Immature natural killer cell (primary cell): ENCODE measurements around the gene RGS8. TPM values are rescaled to one million over a fixed set of nuclear protein-coding genes. Genes with fewer than 3 reads are reported as not detected.

Experiments used
- DNase-seq, 3 donors: peaks; one replicate each; pipeline ENCODE4 v3.0.0; 2022; ENCODE audit warnings: mixed read lengths in 1 of 3
- H3K27ac Mint-ChIP-seq, 6 donors: one replicate each; pipeline ENCODE4 v1.8.0; 2020; ENCODE audit warnings: mixed read lengths in 6 of 6, mild to moderate bottlenecking in 5 of 6, inconsistent platforms in 4 of 6, moderate library complexity in 3 of 6
- H3K27me3 Mint-ChIP-seq, 3 donors: one replicate each; pipeline ENCODE4 v1.8.0; 2020 to 2021; ENCODE audit warnings: low read depth in 3 of 3, mild to moderate bottlenecking in 3 of 3, mixed read lengths in 3 of 3, moderate library complexity in 3 of 3, inconsistent platforms in 1 of 3
- H3K36me3 Mint-ChIP-seq, 3 donors: one replicate each; pipeline ENCODE4 v1.8.0; 2020; ENCODE audit warnings: mixed read lengths in 3 of 3, inconsistent platforms in 2 of 3, mild to moderate bottlenecking in 2 of 3
- H3K4me1 Mint-ChIP-seq, 2 donors: one replicate each; pipeline ENCODE4 v1.8.0; 2020; ENCODE audit warnings: inconsistent platforms in 2 of 2, mild to moderate bottlenecking in 2 of 2, mixed read lengths in 2 of 2, moderate library complexity in 1 of 2
- H3K4me3 Mint-ChIP-seq, 5 donors: one replicate each; pipeline ENCODE4 v1.8.0; 2020; ENCODE audit warnings: mild to moderate bottlenecking in 5 of 5, mixed read lengths in 5 of 5, inconsistent platforms in 3 of 5, moderate library complexity in 3 of 5
- H3K9me3 Mint-ChIP-seq, 6 donors: one replicate each; pipeline ENCODE4 v1.8.0; 2020; ENCODE audit warnings: mild to moderate bottlenecking in 6 of 6, mixed read lengths in 6 of 6, inconsistent platforms in 4 of 6, moderate library complexity in 3 of 6
- polyA plus RNA-seq, 3 donors: library from polyadenylated mRNA; unstranded; fragments of 300-500 nt; fragmentation: Illumina TruSeq; gene quantifications; one replicate each; pipeline ENCODE4 v1.2.3, GENCODE V29; 2021

RGS8 gene
- polyA plus RNA-seq, 3 donors from 2014 or later = not detected

DNA sequence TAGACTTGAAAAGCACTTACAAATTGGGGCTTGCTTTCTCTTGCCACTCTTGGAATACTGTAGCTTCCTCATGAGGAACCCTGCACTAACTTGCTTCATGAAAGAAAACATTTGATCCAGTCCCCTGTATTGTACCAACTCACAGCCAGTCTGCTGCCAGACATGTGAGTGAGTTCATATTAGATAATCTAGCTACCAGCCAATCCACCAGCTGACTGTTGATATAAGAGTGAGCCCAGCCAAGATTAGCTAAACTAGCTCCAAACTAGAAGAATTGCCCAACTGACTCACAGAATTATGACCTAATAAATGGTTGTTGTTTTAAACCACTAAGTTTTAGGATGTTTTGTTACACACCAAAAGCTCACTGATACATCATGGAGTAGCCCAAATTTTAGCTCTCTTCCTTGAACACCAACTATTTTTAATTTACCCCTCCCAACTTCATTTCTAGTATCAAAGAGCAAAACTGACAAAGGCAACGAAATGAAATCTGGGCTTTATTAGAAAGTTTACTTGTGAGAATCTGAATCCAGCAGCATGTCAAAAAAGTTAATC lies 6.6 kb upstream of the RGS8 start:
- H3K36me3 Mint-ChIP-seq = no peaks in the 10 kb centered on the region
- DNase-seq = no peak
- peaks cover 0 to 7% (median 2%) of the 10 kb centered on the region in 6 donors for H3K9me3 Mint-ChIP-seq
- H3K4me3 Mint-ChIP-seq = no peak overlapping the region
- peaks cover 4 to 14% (median 4%) of the 10 kb centered on the region in 3 donors for H3K27me3 Mint-ChIP-seq
- H3K4me1 Mint-ChIP-seq = no peaks in the 10 kb centered on the region
- H3K27ac Mint-ChIP-seq = no peak overlapping the region

DNA sequence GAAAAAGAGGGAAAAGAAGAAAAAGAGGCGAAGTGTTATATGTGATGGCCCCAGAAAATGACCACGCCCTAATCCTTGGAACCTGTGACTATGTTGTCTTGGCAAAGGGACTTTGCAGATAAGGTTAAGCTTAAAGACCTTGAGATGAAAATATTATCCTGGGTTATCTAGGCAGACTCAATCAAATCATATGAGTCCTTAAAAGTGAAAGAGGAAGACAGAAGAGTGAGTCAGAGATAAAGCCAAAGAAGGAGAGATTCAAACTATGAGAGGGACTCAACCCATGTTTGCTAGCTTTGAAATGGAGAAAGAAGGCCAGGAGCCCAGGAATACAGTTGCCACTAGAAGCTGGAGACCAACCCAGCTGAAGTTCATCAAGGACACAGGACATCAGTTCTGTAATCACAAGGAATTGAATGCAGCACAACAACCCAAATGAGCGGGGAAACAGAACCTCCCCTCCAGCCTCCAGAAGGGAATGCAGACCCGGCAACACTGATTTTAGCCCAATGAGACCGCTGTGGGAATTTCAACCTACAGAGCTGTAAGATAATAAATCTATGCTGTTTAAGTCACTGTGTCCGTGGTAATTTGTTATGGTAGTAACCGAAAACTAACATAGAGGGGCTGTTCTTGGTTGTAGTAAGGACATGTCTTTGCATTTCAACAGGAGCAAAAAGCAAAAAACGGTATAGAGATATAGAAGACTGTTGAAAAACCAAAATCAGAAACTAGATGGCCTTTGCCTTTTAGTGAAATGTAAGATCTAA lies 4.2 kb upstream of the RGS8 start:
- Mint-ChIP-seq H3K4me3 (no peak overlapping the region), H3K9me3 (peaks cover 0 to 7% (median 2%) of the 10 kb centered on the region in 6 donors), H3K27me3 (peaks cover 4 to 17% (median 7%) of the 10 kb centered on the region in 3 donors), H3K4me1 (no peaks in the 10 kb centered on the region), H3K36me3 (no peaks in the 10 kb centered on the region), H3K27ac (no peak overlapping the region)
- no peak for DNase-seq

DNA sequence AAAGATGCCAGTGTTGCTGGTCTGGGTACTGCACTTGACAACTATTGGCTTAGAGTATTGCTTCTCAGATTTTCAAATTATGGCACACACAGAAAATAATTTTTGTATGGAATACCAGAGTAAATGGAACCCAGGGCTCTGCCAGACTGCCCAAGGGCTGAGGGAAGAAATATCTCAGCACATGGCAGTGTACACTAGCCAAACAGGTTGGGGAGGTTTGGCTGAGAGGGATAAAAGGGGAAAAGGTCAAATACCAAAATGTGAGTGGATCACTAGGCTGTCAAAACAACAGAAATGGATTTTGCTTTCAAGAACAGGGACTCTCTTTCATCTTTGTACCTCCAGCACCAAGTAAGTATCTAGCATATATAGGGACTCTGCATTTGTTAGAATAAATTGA lies 3.0 kb upstream of the RGS8 start:
- no peaks in the 10 kb centered on the region for H3K4me1 Mint-ChIP-seq
- peaks cover 0 to 4% (median 0%) of the 10 kb centered on the region in 6 donors for H3K9me3 Mint-ChIP-seq
- peaks cover 4 to 17% (median 13%) of the 10 kb centered on the region in 3 donors for H3K27me3 Mint-ChIP-seq
- no peak overlapping the region for H3K4me3 Mint-ChIP-seq
- DNase-seq = no peak
- no peak overlapping the region for H3K27ac Mint-ChIP-seq
- no peaks in the 10 kb centered on the region for H3K36me3 Mint-ChIP-seq

DNA sequence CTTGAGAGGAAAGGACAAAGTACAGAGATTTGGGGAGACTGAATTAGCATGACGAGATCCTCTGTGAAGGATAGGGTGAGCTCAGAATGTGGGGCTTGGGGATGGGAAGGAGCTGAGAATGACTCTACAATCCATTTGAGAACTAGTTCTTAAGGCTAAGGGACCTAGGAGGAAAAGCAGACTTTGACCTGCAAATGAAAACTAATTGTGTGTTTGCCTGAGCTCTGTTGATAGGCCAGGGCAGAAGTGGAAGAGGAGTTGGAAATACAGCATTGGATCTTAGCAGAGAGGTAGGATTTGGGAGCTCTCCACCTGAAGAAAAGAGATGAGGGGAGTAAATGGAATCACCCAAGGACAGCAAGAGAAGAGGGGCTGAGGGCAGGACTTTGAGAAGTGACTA lies 2.1 kb upstream of the RGS8 start:
- H3K27ac Mint-ChIP-seq = no peak overlapping the region
- H3K27me3 Mint-ChIP-seq = peaks cover 4 to 17% (median 12%) of the 10 kb centered on the region in 3 donors
- no peaks in the 10 kb centered on the region for H3K36me3 Mint-ChIP-seq
- no peaks in the 10 kb centered on the region for H3K4me1 Mint-ChIP-seq
- H3K4me3 Mint-ChIP-seq = no peak overlapping the region
- DNase-seq = no peak
- peaks cover 0 to 2% (median 0%) of the 10 kb centered on the region in 6 donors for H3K9me3 Mint-ChIP-seq

DNA sequence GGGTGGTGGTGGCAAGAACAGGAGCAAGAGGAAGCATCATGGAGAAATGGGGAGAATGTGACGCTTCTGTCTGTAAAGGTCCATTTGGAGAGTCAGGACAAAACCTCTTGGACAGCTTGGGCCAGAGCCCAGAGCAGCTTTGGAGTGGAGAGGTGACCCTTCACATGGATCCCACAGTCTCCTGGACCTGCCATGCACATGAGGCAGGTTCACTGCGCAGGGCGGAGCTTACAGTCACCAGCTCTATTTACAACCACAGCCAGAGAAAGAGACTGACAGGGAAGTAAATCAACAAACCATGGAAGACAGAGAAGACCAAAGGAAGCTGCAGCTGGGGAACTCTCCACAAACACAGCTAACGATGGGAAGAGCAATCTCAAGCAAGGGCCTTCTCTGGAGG lies 828 bp upstream of the RGS8 start:
- Mint-ChIP-seq H3K27me3 (peaks cover 4 to 16% (median 14%) of the 10 kb centered on the region in 3 donors), H3K27ac (no peak overlapping the region), H3K36me3 (no peaks in the 10 kb centered on the region), H3K4me1 (no peaks in the 10 kb centered on the region), H3K4me3 (no peak overlapping the region), H3K9me3 (peaks cover 0 to 2% (median 0%) of the 10 kb centered on the region in 6 donors)
- no peak for DNase-seq

DNA sequence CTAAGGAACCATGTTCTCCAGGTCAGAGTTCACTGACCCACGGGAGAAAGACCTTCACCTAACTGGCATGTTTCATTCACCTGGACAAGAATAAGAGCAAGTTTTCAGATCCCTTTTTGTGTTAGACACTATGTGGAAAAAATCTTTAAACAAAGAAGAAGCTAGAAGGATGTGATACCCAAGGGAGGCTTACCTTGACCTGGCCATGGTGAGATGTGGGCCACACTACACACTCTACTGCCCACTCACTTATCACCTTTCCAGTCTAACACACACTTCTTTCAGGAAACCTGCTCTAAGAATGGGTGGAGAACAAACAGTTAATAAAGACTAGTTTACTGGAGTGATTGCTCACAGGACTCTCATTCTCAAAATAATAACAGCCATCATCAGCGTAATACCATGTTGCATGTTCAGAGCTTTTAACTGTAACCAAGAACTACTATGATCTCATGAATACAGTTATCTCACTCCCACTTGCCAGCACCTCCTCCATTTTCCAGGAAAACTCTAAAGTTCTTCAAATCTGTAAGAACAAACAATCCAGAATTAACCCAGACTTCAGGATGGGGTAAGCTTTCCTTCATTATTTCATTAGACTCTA lies 1.4 kb downstream of the RGS8 start:
- no peak overlapping the region for H3K4me3 Mint-ChIP-seq
- peaks cover 1 to 17% (median 5%) of the 10 kb centered on the region in 3 donors for H3K27me3 Mint-ChIP-seq
- H3K27ac Mint-ChIP-seq = no peak overlapping the region
- no peaks in the 10 kb centered on the region for H3K36me3 Mint-ChIP-seq
- no peaks in the 10 kb centered on the region for H3K9me3 Mint-ChIP-seq
- no peak for DNase-seq
- H3K4me1 Mint-ChIP-seq = no peaks in the 10 kb centered on the region

DNA sequence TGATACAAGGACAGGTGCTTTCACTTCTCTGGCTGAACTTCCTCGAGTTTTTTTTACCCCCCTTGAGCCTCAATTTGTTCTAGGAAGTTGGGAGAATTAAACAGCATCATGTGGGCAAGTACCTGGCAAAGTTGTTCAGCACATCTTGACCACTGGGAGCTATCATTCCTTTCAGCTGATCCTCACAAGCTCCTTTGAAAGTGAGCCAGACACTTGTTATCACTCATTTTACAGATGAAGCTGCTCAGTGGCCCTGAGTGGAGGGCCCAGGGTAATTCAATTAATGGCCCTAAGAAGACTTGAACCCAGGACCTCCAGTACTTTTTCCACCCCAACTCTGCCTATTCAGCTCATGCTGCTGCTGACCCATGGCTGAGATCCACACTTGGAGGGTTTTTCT lies 2.0 kb downstream of the RGS8 start:
- H3K9me3 Mint-ChIP-seq = no peaks in the 10 kb centered on the region
- H3K27me3 Mint-ChIP-seq = peaks cover 0 to 17% (median 3%) of the 10 kb centered on the region in 3 donors
- DNase-seq = no peak
- no peaks in the 10 kb centered on the region for H3K36me3 Mint-ChIP-seq
- H3K27ac Mint-ChIP-seq = no peak overlapping the region
- no peaks in the 10 kb centered on the region for H3K4me1 Mint-ChIP-seq
- no peak overlapping the region for H3K4me3 Mint-ChIP-seq

DNA sequence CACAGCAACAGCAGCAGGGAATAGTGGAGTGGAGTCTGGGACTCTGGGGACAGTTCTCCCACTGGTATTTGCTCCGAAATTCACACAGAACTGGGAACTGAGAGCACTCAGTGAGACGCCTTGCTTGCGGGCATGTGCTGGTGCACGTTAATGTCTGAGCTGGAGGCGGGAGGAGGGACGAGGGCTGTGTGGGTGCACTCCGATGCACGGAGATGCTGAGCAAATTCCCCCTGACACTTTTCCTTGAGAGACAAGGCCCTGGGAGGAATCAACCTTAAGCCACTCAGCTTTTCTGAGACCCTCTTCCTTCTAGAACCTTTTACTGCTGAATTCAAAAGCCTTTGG lies 2.8 kb downstream of the RGS8 start:
- H3K27me3 Mint-ChIP-seq = peaks cover 0 to 17% (median 3%) of the 10 kb centered on the region in 3 donors
- no peaks in the 10 kb centered on the region for H3K36me3 Mint-ChIP-seq
- no peak for DNase-seq
- H3K9me3 Mint-ChIP-seq = no peaks in the 10 kb centered on the region
- no peak overlapping the region for H3K27ac Mint-ChIP-seq
- no peaks in the 10 kb centered on the region for H3K4me1 Mint-ChIP-seq
- no peak overlapping the region for H3K4me3 Mint-ChIP-seq

DNA sequence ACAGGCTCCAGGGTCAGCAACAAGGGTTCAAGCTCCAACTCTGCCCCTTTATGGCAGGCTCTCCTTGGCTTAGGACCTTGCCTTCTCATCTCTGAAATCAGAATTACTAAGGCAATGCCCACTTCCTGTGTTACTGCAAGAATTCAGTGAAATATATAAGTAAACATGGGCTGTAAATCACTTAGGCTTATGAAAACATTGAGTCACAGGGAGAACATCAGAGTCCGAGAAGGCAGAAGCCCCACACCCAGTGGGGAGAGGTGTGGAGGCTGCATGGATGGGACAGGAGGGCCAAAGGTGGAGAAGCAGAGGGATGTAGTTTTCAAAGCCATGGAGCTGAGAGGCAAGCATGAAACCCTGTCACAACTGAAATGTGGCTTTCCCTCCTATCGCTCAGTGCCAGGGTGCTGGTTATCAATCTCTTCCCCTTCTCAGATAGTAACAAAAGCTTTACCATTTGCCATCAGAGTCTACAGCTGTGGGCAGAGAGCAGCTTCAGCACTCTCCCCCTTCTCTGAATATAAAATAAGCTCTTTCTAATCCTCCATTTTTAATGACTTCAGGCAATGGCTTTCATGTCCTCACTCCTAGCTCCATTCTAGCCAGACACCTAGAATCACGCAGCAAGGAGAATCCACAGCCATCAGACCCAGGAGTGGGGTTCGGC lies 3.4 kb downstream of the RGS8 start:
- Mint-ChIP-seq H3K27ac (no peak overlapping the region), H3K9me3 (no peaks in the 10 kb centered on the region), H3K4me3 (no peak overlapping the region), H3K4me1 (no peaks in the 10 kb centered on the region), H3K36me3 (no peaks in the 10 kb centered on the region), H3K27me3 (peaks cover 0 to 17% (median 3%) of the 10 kb centered on the region in 3 donors)
- DNase-seq = no peak

DNA sequence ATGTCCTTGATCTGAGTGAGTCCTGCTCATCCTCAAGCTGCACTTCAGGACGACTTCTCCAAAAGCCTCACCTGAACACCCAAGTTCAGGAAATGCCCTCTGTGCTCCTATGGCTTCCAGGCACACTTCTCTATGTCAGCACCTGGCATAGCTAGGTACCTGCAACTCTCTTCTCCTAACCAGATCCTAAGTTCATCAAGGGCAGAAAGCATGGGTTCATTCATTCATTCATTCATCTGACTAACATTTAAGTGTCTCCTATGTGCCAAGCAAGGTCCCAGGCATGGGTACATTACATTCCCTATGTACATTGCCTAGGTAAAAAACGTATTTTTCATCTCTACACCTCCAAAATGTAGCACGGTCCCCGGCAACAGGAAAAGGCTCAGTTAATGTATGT lies 4.0 kb downstream of the RGS8 start:
- Mint-ChIP-seq H3K36me3 (no peaks in the 10 kb centered on the region), H3K27me3 (peaks cover 0 to 17% (median 3%) of the 10 kb centered on the region in 3 donors), H3K9me3 (no peaks in the 10 kb centered on the region), H3K27ac (no peak overlapping the region), H3K4me1 (no peaks in the 10 kb centered on the region), H3K4me3 (no peak overlapping the region)
- DNase-seq = no peak

DNA sequence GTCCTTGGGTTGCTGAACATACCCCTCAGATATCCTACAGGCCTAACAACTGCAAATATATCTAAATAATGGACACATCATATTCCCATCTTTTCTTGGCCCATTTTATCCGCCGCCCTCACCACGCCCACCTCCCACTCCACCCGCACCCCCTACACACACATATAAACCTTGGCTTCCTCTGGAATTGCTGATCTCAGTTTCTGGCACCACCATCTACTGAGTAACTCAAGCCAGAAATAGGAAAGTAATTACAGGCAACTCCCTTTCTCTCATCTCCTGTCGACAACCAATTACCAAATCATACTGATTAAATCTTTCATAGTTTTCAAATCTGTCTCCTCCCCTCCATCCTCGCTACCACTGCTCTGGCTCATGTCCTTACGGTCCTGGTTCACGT lies 4.7 kb downstream of the RGS8 start:
- no peaks in the 10 kb centered on the region for H3K4me1 Mint-ChIP-seq
- no peaks in the 10 kb centered on the region for H3K9me3 Mint-ChIP-seq
- no peak overlapping the region for H3K27ac Mint-ChIP-seq

DNA sequence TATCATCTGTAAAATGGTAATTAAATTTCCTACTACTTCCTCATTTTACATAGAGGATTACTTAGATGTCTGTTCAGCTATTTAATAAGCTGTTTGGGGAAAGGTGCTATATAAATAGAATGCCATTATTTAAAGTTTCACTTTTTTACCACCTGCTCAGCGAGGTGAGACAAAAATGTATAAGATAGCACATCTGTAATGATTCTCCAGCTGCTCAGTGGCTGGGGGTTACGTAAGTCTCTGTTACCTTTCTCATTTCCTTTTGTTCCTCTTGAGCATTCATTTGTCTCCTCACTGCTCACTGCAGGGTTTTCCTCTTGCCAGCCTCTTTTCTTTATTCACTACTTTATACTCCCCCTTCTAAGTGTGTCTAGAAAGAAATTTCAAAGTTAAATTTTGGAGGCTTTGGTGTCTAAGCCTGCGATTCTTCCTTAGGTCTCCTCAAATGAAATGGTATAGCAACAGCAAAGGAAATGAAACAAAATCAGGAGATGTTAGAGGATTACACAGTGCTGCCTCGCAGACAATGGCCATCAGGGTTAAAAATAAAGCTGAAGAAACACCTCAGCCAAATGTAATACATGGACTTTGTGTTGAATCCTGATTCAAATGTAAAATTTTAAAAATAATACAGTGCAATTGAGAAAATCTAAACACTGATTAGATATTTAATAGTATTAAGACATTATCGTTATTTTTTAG lies 6.8 kb downstream of the RGS8 start:
- Mint-ChIP-seq H3K27ac (no peak overlapping the region), H3K9me3 (no peaks in the 10 kb centered on the region), H3K27me3 (peaks cover 2 to 12% (median 2%) of the 10 kb centered on the region in 3 donors), H3K36me3 (no peaks in the 10 kb centered on the region), H3K4me3 (no peak overlapping the region), H3K4me1 (no peaks in the 10 kb centered on the region)
- no peak for DNase-seq

More for the DNA sequence above, 4.7 kb downstream of the RGS8 start:
- Mint-ChIP-seq H3K4me3 (no peak overlapping the region), H3K36me3 (no peaks in the 10 kb centered on the region), H3K27me3 (peaks cover 0 to 17% (median 3%) of the 10 kb centered on the region in 3 donors)
- no peak for DNase-seq

DNA sequence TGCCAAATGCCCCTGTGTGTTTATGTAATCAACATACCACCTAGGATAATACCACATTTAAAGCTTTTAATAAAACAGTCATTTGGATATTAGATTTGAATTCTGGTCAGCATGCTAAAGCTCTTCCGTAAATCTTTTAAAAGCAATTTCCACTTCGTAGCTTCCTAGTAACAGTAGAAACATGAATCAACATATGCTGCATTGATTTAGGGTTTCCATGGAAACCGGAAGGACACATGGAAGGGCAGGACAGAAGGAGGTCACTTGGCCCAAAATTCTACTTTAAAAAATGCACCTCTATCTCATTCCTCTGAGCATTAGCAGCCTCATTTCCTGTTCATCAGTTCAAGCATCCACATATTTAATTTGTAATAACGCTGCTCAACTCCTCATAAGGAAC lies 8.1 kb downstream of the RGS8 start:
- H3K36me3 Mint-ChIP-seq = no peaks in the 10 kb centered on the region
- H3K27ac Mint-ChIP-seq = no peak overlapping the region
- H3K9me3 Mint-ChIP-seq = no peaks in the 10 kb centered on the region
- no peaks in the 10 kb centered on the region for H3K4me1 Mint-ChIP-seq
- H3K27me3 Mint-ChIP-seq = peaks cover 2 to 9% (median 2%) of the 10 kb centered on the region in 3 donors
- no peak overlapping the region for H3K4me3 Mint-ChIP-seq
- no peak for DNase-seq
